NCI-H1417 treated with DMSO at 0.1 percent for 48 hours (cell line): ENCODE results near the gene CLEC11A.

Experiments
- DNase-seq: peaks from one replicate; lab custom pipeline; 2025; lab: John Stamatoyannopoulos, UW

CLEC11A gene

GRCh38 chr19:50723069-50723468, at the start of gene CLEC11A:
TSS of gene CLEC11A (plus strand) at chr19:50723364. CDS start at chr19:50723526, 162 bp downstream.
- no peak for DNase-seq

GRCh38 chr19:50676625-50677197, 46.5 kb upstream of the CLEC11A start:
- no peak for DNase-seq

- no peak for DNase-seq
Observed at GRCh38 chr19:50677636-50678035, 45.5 kb upstream of the CLEC11A start.

- DNase-seq, result no peak
Observed at GRCh38 chr19:50678323-50678722, 44.8 kb upstream of the CLEC11A start.

- no peak for DNase-seq
Observed at GRCh38 chr19:50679177-50680125, 43.7 kb upstream of the CLEC11A start.

GRCh38 chr19:50686310-50687032, 36.7 kb upstream of the CLEC11A start:
- no peak for DNase-seq

GRCh38 chr19:50688766-50689165, 34.4 kb upstream of the CLEC11A start:
- no peak for DNase-seq

- DNase-seq, result no peak
Observed at GRCh38 chr19:50690439-50690838, 32.7 kb upstream of the CLEC11A start.

- DNase-seq, result no peak
Observed at GRCh38 chr19:50693064-50693975, 29.8 kb upstream of the CLEC11A start.

- DNase-seq, result no peak
Observed at GRCh38 chr19:50694815-50695145, 28.4 kb upstream of the CLEC11A start.

- no peak for DNase-seq
Observed at GRCh38 chr19:50695251-50696093, 27.7 kb upstream of the CLEC11A start.

GRCh38 chr19:50696094-50696483, 27.1 kb upstream of the CLEC11A start:
- no peak for DNase-seq

GRCh38 chr19:50697414-50698124, 25.6 kb upstream of the CLEC11A start:
- DNase-seq, result no peak

GRCh38 chr19:50701367-50701985, 21.7 kb upstream of the CLEC11A start:
- no peak for DNase-seq

- no peak for DNase-seq
Observed at GRCh38 chr19:50702158-50702870, 20.9 kb upstream of the CLEC11A start.

- DNase-seq, result no peak
Observed at GRCh38 chr19:50702871-50703829, 20.0 kb upstream of the CLEC11A start.

- peak; percentile 16 for DNase-seq
Observed at GRCh38 chr19:50703915-50704796, 19.0 kb upstream of the CLEC11A start.
